GM19438 (cell line): Measurements from ENCODE around the gene SIPA1L3.

Experiments
- ATAC-seq: cut with Tn5 transposase; IDR thresholded peaks from one replicate; pipeline ENCODE4 v1.9.1; 2021; ENCODE audit warnings: low read depth; ENCODE audit not compliant: unreplicated experiment

SIPA1L3 gene

DNA sequence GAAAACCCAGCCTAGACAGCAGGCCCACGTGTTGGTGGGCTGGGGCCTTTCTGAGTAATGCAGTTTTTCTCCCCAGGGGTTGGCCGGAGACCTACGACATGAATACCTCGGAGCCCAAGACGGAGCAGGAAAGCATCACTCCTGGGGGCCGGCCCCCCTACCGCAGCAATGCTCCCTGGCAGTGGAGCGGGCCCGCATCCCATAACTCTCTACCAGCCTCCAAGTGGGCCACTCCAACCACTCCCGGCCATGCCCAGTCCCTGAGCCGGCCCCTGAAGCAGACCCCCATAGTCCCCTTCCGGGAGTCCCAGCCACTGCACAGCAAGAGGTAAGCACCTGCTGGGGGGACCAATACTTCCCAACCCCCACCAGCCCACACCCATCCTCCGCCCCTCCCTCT is 234.1 kb downstream of the SIPA1L3 start:
- ATAC-seq = no peak

DNA sequence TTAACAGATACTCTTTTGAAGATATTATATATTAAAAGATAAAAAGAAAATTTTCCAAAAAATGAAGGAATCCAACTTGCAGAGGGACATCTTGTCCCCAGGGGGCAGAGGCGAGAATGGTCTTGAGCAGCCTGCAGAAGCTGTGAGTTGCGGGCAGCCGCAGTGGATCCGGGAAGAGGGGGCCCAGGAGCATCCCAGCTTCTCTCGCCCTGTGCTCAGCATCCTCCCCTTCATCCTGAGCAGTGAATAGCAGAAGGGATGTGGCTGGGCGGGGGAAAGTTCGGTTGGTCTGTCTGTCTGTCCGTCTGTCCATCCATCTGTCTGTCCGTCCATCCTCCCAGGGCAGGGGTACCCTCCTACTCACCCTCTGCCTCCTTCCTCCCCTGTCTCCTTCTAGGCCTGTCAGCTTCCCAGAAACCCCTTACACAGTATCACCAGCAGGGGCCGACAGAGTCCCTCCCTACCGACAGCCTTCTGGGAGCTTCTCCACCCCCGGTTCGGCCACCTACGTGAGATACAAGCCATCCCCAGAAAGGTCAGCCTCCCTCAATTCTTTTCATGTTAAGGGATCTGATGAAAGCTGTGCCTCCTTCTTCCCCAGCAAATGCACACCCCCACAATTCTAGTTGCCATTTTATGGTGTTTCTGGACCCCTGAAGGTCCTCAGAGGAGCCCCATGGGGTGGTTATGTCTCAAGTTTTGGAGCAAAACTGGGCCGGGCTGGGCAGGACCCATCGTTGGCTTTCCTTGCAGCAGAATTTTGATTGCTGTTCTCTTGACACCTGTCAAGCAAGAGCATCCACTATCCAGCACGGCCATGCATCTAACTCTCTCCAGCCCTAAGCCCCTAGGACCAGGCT is 235.4 kb downstream of the SIPA1L3 start:
- no peak for ATAC-seq

DNA sequence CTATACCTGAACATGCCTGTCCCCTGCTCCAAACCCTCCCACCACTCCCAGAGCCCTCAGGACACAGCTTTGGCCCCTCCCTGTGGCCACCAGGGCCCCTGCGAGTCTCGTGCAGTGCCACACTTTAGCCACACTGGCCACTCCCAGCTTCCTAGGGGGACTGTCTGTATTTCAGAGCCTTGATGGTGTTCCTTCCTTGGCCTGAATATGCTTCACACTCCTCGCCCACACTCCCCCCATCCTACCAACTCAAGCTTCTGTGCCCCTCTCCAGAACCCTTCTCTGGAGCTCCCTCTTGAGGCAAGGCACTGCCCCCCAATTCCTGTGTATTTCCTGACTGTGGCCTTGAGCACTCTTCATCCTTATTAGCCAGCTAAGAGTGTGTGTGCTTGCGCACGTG is 236.8 kb downstream of the SIPA1L3 start:
- no peak for ATAC-seq

DNA sequence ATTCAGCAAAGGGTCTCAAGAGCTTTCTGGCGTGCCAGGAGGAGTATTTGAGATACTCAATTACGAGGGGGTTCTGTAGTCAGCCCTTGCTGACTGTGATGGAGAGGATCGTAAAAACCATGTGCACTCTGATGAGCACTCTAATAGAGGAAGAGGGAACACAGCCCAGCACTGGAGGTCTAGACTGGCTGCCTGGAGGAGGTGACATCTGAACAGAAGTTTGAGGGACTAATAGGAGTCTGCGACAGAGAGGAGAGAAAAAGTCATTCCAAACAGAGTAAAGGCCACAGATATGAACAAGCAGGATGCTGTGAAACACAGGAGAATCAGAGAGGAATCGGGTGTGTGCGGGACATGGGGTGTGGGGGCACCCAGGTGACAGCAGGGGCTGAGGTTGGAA is 237.7 kb downstream of the SIPA1L3 start:
- no peak for ATAC-seq

DNA sequence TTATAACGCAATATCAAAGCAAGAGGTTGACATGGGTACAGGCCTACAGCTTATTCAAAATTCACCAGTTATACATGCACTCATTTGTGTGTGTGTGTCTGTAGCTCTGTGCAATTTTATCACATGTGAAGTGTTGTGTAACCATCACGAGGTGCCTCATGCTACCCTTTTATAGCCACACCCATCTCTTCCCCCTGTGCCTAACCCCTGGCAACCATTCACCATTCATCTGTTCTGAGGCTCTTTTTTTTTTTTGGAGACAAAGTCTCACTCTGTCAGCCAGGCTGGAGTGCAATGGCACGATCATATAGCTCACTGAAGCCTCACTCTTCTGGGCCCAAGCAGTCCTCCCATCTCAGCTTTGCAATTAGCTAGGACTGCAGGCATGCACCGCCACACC is 238.6 kb downstream of the SIPA1L3 start:
- no peak for ATAC-seq

DNA sequence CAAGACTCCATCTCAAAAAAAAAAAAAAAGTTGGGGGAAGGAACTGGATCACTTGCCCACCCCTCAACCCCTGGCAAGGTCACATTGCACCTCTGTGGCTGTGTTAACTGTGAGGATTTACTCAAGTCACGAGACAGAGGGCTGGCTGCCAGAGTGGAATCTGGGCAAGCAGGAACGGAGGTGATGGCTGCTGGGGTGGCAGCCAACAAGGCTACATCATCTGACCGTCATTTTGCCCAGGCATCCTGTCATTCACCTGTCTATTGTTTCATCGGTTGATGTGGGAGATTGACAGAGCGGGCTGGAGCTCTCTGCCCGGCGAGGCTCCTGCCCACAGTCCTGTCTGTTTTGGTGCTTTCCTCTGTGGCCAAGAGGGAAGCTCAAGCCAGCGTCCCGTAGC is 241.3 kb downstream of the SIPA1L3 start:
- no peak for ATAC-seq

DNA sequence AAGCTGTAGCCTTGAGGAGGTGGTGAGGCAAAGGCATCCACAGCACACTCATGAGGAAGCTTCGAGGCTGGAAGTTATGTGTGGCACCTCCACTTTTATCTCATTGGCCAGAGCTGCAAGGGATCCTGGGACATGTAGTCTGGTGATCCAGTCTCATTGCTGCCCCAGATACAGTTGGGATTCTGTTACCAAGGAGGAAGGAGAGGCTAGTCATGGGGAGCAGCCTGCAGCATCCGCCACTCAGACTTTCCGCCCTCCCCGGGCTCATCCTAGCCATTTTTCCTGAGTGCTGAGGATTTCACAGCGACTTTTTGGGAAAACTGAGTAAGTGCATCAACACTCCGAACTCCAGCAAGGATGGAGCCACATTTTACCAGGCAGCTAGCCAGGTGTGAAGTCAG is 242.7 kb downstream of the SIPA1L3 start:
- no peak for ATAC-seq

DNA sequence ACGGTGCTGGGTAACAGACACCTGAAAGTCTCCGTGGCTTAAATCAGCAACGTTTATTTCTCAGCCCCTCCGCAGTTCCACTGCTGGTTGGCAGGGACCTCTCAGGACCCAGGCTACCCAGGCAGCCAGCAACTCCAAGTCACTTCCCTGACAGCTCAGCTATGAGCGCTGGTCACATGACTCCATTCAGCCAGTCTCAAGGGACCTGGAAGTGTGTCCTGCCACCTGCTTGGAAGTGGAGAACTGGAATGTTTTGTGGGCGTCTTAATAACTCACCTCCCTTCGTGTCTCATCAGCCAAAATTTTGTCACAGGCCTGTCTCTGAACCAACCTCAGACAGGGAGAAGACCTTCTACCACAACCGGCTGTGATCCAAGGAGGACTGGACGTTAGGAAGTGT is 244.2 kb downstream of the SIPA1L3 start:
- no peak for ATAC-seq

DNA sequence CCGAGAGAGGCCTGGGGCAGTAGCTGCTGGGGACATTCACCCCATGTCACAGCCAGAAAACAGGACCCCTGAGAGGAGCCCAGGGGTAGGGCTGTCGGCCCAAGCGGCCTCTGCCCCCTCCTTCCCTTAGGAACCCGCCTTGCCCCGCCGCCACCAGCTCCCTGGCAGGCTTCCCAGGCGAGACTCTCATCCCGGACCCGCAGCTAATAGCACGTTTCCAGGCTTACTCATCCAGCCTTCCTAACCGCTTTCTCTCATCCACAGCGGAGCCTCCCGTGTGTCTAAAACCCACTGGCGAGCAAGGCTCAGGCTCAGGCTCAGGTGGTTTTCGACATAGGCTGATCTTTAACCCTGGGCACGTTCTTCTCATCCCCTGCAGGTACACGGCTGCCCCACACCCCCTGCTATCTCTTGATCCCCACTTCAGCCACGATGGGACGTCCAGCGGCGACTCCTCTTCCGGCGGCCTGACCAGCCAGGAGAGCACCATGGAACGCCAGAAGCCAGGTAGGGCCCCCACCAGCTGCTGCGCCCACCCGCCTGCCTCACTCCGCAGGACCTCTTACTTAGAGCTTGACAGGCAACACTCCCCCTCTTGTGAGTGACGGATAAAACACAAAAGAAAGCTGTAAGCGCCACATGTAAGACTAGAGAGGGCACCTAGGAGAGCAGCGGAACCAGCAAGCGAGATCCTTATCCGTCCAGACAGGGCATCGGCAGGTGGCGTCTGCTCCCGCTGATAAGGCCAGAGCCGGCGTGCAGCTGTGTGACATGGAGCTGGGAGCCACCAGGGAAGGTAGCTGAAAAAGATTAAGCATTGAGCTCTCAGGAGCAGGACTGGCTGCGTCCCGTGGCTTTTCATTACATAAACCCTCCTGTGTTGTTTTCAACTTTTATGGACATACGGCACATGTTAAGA is 245.7 kb downstream of the SIPA1L3 start:
- ATAC-seq = no peak

DNA sequence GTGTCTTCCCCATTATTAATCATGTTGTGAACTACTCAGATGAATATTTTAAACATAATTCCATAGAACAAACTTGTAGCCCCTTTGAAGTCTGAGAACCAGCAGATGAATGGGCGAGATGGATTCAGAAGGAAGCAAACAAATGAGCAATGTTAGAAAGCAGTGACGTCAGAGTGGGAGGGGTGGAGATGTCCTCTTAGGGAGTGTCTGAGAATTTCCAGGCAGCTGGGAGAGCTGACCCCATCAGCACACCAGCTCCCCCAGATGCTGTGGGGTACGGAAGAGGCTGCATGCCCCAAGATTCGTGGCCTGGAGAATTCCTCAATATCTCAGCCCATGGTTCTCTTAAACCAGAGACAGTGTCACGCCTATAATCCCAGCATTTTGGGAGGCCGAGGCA is 248.4 kb downstream of the SIPA1L3 start:
- ATAC-seq = no peak

DNA sequence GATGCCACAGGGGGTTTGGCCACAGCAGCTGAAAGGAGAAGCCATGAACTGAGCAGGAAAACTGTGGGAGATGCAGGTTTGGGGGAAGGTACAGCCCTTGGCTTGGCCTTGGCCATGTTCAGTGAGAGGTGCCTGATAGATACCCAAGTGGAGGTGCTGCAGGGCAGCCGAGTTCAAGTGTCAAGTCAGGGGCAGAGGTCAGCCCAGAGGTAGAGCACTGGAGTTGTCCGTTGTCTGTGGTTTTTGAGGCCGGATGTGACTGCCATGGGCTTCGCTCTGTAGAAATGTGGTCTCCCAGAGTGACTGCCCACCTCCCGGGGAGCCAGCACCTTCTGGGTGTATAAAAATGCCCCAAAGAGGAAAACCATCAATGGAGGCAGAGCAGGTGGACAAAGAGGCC is 251.7 kb downstream of the SIPA1L3 start:
- no peak for ATAC-seq

DNA sequence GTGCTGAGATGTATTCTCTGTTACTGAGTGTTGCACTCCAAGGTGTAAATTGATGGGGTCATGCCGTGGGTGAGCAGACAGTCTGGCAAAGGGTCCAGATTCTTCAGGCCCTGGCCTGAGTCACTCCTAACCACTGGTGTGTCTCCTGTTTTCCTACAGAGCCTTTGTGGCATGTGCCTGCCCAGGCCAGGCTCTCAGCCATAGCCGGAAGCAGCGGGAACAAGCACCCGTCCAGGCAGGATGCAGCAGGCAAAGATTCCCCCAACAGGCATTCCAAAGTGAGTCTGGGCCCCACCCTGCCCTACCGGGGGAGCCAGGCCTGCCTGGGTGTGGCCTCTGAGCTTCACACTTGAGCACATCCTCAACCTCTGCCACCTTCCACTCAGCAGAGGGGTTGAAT is 255.1 kb downstream of the SIPA1L3 start:
- ATAC-seq = no peak

DNA sequence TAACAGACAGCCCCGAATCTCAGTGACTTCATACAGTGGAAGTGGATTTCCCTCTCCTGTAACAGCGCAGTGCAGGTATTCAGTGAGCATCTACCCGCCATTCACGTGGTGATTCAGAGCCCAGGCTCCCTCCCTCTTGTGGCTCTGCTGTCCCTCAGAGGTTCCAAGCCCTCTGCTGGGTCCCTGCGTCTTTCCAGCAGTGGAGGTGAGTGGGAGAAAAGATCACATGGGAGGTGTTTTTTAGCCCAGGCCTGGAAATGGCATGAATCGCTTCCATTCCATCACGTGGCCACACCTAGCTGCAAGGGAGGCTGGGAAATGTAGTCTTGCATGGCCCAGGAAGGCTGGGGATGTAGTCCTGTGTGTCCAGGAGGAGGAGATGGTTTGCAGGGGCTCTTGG is 255.6 kb downstream of the SIPA1L3 start:
- no peak for ATAC-seq

DNA sequence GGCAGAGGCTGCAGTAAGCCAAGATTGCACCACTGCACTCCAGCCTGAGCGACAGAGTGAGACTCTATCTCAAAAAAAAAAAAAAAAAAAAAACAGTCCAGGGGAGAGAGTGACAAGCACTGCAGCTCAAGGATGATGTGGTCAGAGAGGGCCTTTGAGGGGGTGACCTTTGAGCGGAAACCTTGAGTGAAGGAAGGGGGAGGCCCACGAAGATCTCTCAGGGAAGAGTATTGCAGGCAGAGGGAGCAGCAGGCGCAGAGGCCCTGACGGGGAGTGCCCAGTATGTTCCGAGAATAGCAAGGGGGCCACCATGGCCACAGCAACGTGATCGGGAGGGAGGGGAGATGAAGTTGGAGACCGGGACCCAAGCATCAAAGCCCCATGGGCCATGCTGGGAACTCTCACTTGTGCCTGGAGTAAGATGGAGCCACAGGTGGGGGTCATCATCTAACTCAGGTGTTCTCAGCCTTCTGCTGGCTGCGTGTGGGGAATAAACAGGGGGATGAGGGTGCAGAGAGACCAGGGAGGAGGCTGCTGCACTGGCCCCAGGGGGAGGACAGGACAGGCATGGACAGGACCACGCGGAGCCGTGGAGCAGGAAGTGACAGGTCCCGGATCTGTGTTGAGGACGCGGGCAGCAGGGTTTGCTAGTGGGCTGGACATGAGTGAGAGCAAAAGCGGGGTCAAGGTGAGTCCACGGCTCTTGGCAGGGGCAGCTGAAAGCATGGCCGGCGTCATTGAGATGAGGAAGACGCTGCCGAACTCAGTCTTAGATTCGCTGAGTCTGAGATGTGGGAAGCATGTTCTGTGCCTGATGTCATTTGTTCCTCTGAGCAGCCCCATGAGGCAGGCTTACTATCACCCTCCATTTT is 256.6 kb downstream of the SIPA1L3 start:
- no peak for ATAC-seq

DNA sequence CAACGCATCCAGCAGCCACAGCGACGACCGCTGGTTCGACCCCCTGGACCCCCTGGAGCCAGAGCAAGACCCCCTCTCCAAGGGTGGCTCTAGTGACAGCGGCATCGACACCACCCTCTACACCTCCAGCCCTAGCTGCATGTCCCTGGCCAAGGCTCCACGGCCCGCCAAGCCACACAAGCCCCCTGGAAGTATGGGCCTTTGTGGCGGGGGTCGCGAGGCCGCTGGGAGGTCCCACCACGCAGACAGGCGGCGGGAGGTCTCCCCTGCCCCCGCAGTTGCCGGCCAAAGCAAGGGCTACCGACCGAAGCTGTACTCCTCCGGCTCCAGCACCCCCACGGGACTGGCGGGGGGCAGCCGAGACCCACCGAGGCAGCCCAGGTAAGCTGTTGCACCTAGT is 257.5 kb downstream of the SIPA1L3 start:
- ATAC-seq = no peak

DNA sequence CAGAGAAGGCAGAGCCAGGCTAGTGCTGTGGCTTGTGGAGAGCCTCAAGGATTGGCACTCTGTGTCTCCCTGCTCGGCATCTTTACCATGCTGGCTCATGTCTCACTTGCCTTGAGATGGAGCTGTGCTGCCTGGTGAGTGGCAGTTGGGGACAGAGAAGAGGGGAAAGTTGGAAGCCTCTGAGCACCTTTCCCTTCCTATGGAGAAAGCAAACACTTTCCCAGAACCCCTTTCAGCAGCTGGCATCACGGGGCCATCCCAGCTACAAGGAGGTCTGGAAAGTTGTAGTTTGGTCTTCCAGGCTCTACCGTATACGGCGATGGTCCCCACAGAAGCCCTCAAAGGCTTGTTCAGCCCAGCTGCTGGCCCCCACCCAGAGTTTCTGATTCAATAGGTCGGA is 258.3 kb downstream of the SIPA1L3 start:
- no peak for ATAC-seq

DNA sequence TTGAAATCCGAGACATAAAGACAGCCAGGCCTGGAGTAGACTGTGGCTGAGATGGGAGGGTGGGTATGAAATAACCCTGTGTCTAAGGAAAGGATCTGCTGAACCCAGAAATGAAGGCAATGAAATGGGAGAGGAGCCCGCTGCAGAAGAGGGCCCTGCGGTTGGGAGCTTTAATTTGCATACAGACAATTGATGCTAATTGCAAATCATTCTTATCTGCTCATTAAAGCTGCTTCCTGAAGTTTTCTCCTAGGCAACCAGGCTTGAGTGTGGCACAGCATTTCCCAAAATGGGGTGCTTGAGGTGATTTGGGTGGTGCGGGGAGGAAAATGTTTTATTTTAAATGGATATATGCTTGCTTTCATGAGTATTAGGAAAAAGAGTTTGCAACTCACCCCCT is 261.6 kb downstream of the SIPA1L3 start:
- ATAC-seq = no peak

DNA sequence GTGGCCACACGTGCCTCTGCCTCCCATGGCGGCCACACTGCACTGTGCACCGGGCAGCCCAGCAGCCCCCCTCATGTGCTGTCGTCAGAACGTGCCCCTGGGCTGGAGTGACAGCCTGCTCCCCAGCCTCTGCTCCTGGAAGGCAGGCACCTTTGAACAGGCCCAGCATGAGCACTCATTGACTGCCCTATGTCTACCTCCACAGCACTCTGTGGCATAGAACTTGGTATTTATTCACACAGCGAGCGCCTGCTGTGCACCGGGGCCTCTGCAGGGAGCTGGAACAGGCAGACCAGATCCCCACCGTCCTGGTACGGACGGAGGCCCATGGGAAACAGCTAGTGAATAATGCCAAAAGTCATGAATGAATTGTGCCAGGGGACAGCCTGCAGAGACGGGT is 263.3 kb downstream of the SIPA1L3 start:
- no peak for ATAC-seq

DNA sequence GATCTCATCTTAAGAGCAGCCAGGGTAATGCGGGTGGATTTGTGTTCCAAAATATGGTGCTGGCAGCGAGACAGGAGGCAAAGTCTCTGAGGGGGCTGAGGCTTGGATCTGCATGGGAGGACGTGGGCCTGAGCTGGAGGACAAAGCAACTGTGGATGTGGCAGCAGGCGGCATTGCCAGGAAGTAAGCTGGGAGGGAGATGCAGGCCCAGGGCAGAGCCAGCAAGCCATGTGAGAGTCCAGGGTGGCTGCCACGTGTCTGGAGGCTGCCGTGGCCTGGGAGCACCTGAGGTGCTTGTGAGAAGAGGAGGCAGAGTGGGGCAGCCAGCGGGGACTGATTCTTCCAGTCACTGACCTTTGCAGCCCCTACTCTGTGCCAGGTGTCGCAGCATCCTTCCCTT is 265.0 kb downstream of the SIPA1L3 start:
- ATAC-seq = no peak

DNA sequence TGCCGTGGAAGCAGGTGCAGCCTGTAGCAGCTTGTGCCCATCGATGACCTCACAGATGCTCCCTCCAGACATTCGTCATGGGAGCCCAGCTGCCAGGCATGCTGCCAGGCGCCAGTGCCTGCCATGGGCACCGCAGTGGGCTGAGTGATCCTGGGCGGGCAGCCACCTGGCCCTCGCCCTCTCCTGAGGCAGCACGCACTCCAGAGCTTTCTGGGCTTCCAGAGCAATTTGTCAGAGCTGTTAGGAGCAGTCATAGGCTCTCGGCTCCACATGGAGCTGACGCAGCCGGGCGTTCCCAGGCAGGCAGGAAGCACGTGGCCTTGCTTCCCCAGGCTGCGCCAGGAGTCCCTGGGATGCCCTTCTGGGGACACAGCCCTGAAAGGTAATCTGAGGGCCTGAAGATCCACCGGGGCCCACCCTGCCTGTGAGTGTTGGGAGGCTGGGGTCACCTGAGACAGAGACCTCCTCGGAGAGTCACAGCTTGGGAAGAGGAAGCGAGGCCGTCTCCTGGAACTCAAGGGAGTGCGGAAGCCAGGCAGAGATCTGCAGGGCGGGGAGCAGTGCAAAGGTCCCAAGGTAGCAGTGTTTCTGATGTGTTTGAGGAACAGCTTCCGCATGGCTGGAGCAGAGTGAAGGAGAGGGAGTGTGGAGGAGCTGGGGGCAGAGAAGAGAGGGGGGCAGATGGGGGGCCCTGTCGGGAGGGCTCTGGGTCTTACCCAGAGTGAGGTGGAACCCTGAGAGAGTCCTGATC is 266.5 kb downstream of the SIPA1L3 start:
- ATAC-seq = no peak
